Stimulated activated CD8-positive, alpha-beta memory T cell treated with anti-CD3 and anti-CD28 coated beads, Interleukin-4, amount 100 ng/mL, for 48 hours (primary cell): ENCODE results near the gene MB21D2.

Experiments
- DNase-seq: peaks from one replicate; pipeline ENCODE4 v3.0.0-alpha.2; 2020

Gene MB21D2

GRCh38 chr3:192830291-192831110 is 87.2 kb downstream of the MB21D2 start:
- DNase-seq: no peak

GRCh38 chr3:192827863-192828594 is 89.6 kb downstream of the MB21D2 start:
- DNase-seq: no peak

- DNase-seq: no peak
Observed at GRCh38 chr3:192827208-192827607, 90.4 kb downstream of the MB21D2 start.

GRCh38 chr3:192826214-192827006 is 91.2 kb downstream of the MB21D2 start:
- DNase-seq: no peak

GRCh38 chr3:192825657-192826200 is 91.9 kb downstream of the MB21D2 start:
- no peak for DNase-seq

- no peak for DNase-seq
Observed at GRCh38 chr3:192825216-192825615, 92.4 kb downstream of the MB21D2 start.

- DNase-seq: no peak
Observed at GRCh38 chr3:192824313-192824712, 93.3 kb downstream of the MB21D2 start.

- no peak for DNase-seq
Observed at GRCh38 chr3:192821161-192821560, 96.5 kb downstream of the MB21D2 start.

- no peak for DNase-seq
Observed at GRCh38 chr3:192820161-192820560, 97.5 kb downstream of the MB21D2 start.

- DNase-seq: peak; percentile 64
Observed at GRCh38 chr3:192819001-192819569, 98.6 kb downstream of the MB21D2 start.

GRCh38 chr3:192818126-192818525 is 99.5 kb downstream of the MB21D2 start:
- DNase-seq: no peak

- DNase-seq: no peak
Observed at GRCh38 chr3:192817506-192817905, 100.2 kb downstream of the MB21D2 start.

GRCh38 chr3:192817053-192817452 is 100.6 kb downstream of the MB21D2 start:
- no peak for DNase-seq

GRCh38 chr3:192816351-192816750 is 101.3 kb downstream of the MB21D2 start:
- DNase-seq: no peak

- no peak for DNase-seq
Observed at GRCh38 chr3:192812743-192813383, 104.8 kb downstream of the MB21D2 start.

- DNase-seq: no peak
Observed at GRCh38 chr3:192805711-192806110, 111.9 kb downstream of the MB21D2 start.

- no peak for DNase-seq
Observed at GRCh38 chr3:192804502-192804901, 113.2 kb downstream of the MB21D2 start.

- no peak for DNase-seq
Observed at GRCh38 chr3:192802957-192803899, 114.4 kb downstream of the MB21D2 start.

GRCh38 chr3:192801985-192802384 is 115.7 kb downstream of the MB21D2 start:
- no peak for DNase-seq

GRCh38 chr3:192799721-192800120 is 117.9 kb downstream of the MB21D2 start:
- no peak for DNase-seq

GRCh38 chr3:192795021-192795420 is 122.6 kb downstream of the MB21D2 start:
- no peak for DNase-seq
